ENCODE data around the gene MEI1. TPM values are rescaled to one million over a fixed set of nuclear protein-coding genes. Genes with fewer than 3 reads are reported as not detected.

Gene MEI1
- total RNA-seq, 1 donor from 2014 or later = 0.64 TPM

DNA sequence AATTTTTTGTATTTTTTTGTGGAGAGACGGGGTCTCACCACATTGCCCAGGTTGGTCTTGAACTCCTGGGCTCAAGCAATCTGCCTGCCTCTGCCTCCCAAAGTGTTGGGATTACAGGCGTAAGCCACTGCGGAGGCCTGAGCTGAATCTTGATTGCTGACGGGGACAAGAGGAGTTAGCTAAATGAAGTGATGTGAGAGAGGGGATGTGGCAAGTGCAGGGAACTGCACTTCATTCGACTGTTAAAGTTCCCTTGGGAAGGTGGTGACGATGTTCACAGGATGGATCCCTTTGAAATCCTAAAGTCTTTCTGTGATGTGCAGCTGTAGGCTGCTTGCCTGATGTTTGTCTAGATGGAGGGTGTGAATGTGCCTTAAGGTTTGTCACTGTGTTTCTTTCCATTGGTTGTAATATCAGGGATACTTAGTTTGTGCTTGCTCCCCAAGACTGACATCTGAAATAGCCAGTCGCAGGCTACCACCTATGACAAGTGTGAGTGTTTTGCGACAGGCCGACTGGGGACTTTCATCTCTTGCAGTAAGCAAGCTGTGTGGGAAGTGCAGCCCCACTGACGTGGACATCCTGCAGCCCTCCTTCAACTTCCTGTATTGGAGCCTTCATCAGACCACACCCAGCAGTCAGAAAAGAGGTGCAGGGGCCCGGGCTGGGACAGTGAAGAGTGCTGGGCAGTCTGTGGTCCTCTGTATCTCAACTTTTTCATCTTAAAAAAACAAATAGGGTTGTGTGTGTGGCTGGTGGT is 81.6 kb downstream of the MEI1 start:
- H3K4me3 Mint-ChIP-seq (ENCODE audit: unreplicated experiment) = no peak overlapping the region
- Histone ChIP-seq H3K9ac (ENCODE audit: low read length) (no peak overlapping the region), H3K4me1 (ENCODE audit: insufficient read depth, low read length) (no peaks in the 10 kb centered on the region), H3K4me2 (ENCODE audit: low read length) (no peak overlapping the region), H3K36me3 (ENCODE audit: insufficient read depth, low read length) (no peaks in the 10 kb centered on the region), H3K27ac (ENCODE audit: low read depth, low read length) (no peak overlapping the region), H3K79me2 (ENCODE audit: insufficient read depth, low read length) (no peaks in the 10 kb centered on the region), H3K9me3 (ENCODE audit: insufficient read depth, low read depth, low read length) (no peaks in the 10 kb centered on the region), H4K20me1 (ENCODE audit: insufficient read depth, low read length) (no peaks in the 10 kb centered on the region), H3K4me3 (ENCODE audit: insufficient read depth, low read depth, low read length) (no peak overlapping the region), H3K27me3 (ENCODE audit: insufficient read depth, low read length) (no peaks in the 10 kb centered on the region), H2AFZ (ENCODE audit: low read depth, low read length) (peak overlapping the region; percentile 77)
- DNase-seq (ENCODE audit: low read depth) (peak; percentile 37), FAIRE-seq (no peak)
- H3K36me3 Mint-ChIP-seq (ENCODE audit: low read depth, unreplicated experiment) = peaks cover 2% of the 10 kb centered on the region
- no peaks in the 10 kb centered on the region for H3K9me3 Mint-ChIP-seq (ENCODE audit: unreplicated experiment)
- peaks cover 21% of the 10 kb centered on the region for H3K27me3 Mint-ChIP-seq (ENCODE audit: low read depth, unreplicated experiment)
- no peak overlapping the region for H3K27ac Mint-ChIP-seq (ENCODE audit: unreplicated experiment)
- TF ChIP-seq CTCF (IDR thresholded peaks at IDR 0.05; ENCODE audit: insufficient read depth, low read depth, low read length) (no peak), EZH2 (IDR thresholded peaks at IDR 0.05; ENCODE audit: insufficient read depth, low read length) (no peak)
- no peaks in the 10 kb centered on the region for H3K4me1 Mint-ChIP-seq (ENCODE audit: low read depth, unreplicated experiment)

GRCh38 chr22:41781507-41781906 is 82.2 kb downstream of the MEI1 start:
- H3K27me3 Mint-ChIP-seq (ENCODE audit: low read depth, unreplicated experiment) = peaks cover 19% of the 10 kb centered on the region
- H2AFZ ChIP-seq (ENCODE audit: low read depth, low read length) = peak overlapping the region; percentile 77
- H3K4me2 ChIP-seq (ENCODE audit: low read length) = no peak overlapping the region
- no peaks in the 10 kb centered on the region for H3K9me3 ChIP-seq (ENCODE audit: insufficient read depth, low read depth, low read length)
- no peaks in the 10 kb centered on the region for H3K36me3 ChIP-seq (ENCODE audit: insufficient read depth, low read length)
- H3K9me3 Mint-ChIP-seq (ENCODE audit: unreplicated experiment) = no peaks in the 10 kb centered on the region
- H3K27ac Mint-ChIP-seq (ENCODE audit: unreplicated experiment) = no peak overlapping the region
- H3K4me3 ChIP-seq (ENCODE audit: insufficient read depth, low read depth, low read length) = no peak overlapping the region
- no peak overlapping the region for H3K9ac ChIP-seq (ENCODE audit: low read length)
- no peaks in the 10 kb centered on the region for H3K4me1 ChIP-seq (ENCODE audit: insufficient read depth, low read length)
- H3K4me1 Mint-ChIP-seq (ENCODE audit: low read depth, unreplicated experiment) = no peaks in the 10 kb centered on the region
- TF ChIP-seq EZH2 (IDR thresholded peaks at IDR 0.05; ENCODE audit: insufficient read depth, low read length) (no peak), CTCF (IDR thresholded peaks at IDR 0.05; ENCODE audit: insufficient read depth, low read depth, low read length) (no peak)
- no peaks in the 10 kb centered on the region for H3K27me3 ChIP-seq (ENCODE audit: insufficient read depth, low read length)
- H3K79me2 ChIP-seq (ENCODE audit: insufficient read depth, low read length) = no peaks in the 10 kb centered on the region
- no peak for DNase-seq (ENCODE audit: low read depth)
- FAIRE-seq = no peak
- no peak overlapping the region for H3K4me3 Mint-ChIP-seq (ENCODE audit: unreplicated experiment)
- H3K36me3 Mint-ChIP-seq (ENCODE audit: low read depth, unreplicated experiment) = peaks cover 2% of the 10 kb centered on the region
- H4K20me1 ChIP-seq (ENCODE audit: insufficient read depth, low read length) = no peaks in the 10 kb centered on the region
- H3K27ac ChIP-seq (ENCODE audit: low read depth, low read length) = no peak overlapping the region

DNA sequence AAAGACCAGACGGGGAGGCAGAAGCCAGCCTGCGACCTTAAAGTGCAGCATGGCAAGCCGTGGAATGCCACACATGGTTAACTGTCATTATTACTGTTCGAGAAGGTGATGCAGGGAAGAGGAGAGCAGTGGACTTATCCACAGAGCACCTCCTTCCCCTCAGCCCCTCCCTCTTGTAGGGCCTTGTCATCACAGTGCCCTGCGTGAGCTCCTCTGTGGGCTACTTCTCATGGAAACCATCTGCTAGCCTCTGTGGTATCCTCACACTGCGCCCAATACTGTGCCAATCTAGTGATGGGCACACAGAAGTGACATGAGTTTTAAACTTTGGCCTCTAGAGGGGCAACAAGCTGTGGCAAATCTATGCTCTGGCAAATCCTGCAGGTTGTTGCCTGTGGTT is 83.0 kb downstream of the MEI1 start:
- Histone ChIP-seq H2AFZ (ENCODE audit: low read depth, low read length) (no peak overlapping the region), H3K27ac (ENCODE audit: low read depth, low read length) (no peak overlapping the region), H3K9ac (ENCODE audit: low read length) (no peak overlapping the region), H3K4me1 (ENCODE audit: insufficient read depth, low read length) (no peaks in the 10 kb centered on the region), H3K36me3 (ENCODE audit: insufficient read depth, low read length) (no peaks in the 10 kb centered on the region), H3K27me3 (ENCODE audit: insufficient read depth, low read length) (no peaks in the 10 kb centered on the region), H4K20me1 (ENCODE audit: insufficient read depth, low read length) (no peaks in the 10 kb centered on the region), H3K4me2 (ENCODE audit: low read length) (no peak overlapping the region), H3K79me2 (ENCODE audit: insufficient read depth, low read length) (no peaks in the 10 kb centered on the region), H3K9me3 (ENCODE audit: insufficient read depth, low read depth, low read length) (no peaks in the 10 kb centered on the region), H3K4me3 (ENCODE audit: insufficient read depth, low read depth, low read length) (no peak overlapping the region)
- Mint-ChIP-seq H3K36me3 (ENCODE audit: low read depth, unreplicated experiment) (peaks cover 2% of the 10 kb centered on the region), H3K27me3 (ENCODE audit: low read depth, unreplicated experiment) (peaks cover 18% of the 10 kb centered on the region), H3K4me1 (ENCODE audit: low read depth, unreplicated experiment) (no peaks in the 10 kb centered on the region), H3K9me3 (ENCODE audit: unreplicated experiment) (no peaks in the 10 kb centered on the region), H3K27ac (ENCODE audit: unreplicated experiment) (no peak overlapping the region), H3K4me3 (ENCODE audit: unreplicated experiment) (no peak overlapping the region)
- DNase-seq (ENCODE audit: low read depth) = no peak
- no peak for FAIRE-seq
- TF ChIP-seq CTCF (IDR thresholded peaks at IDR 0.05; ENCODE audit: insufficient read depth, low read depth, low read length) = no peak
- no peak for TF ChIP-seq EZH2 (IDR thresholded peaks at IDR 0.05; ENCODE audit: insufficient read depth, low read length)
